ENCODE results near the gene RAPGEF1. TPM values are rescaled to one million over a fixed set of nuclear protein-coding genes. Genes with fewer than 3 reads are reported as not detected.
A peak's percentile ranks its signal among the peaks of the same experiment; 100 is the strongest.

The RAPGEF1 gene
- total and polyA plus RNA-seq, 2 of the 13 experiments (the other 11 are each of a cell fraction or from before 2014, with no cell fraction given): 21.2 to 38.9 TPM

- no peak for TF ChIP-seq ZBTB37 (CRISPR knock-in tag; IDR thresholded peaks at IDR 0.05)
- TF ChIP-seq MTA1 (CRISPR knock-in tag; IDR thresholded peaks at IDR 0.05; ENCODE audit: borderline replicate concordance): peak; percentile 77
- TF ChIP-seq, protein P1, sequence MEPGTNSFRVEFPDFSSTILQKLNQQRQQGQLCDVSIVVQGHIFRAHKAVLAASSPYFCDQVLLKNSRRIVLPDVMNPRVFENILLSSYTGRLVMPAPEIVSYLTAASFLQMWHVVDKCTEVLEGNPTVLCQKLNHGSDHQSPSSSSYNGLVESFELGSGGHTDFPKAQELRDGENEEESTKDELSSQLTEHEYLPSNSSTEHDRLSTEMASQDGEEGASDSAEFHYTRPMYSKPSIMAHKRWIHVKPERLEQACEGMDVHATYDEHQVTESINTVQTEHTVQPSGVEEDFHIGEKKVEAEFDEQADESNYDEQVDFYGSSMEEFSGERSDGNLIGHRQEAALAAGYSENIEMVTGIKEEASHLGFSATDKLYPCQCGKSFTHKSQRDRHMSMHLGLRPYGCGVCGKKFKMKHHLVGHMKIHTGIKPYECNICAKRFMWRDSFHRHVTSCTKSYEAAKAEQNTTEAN (CRISPR knock-in tag; conservative IDR thresholded peaks at IDR 0.05): peak; percentile 93
- TF ChIP-seq ZBTB39 (CRISPR knock-in tag; IDR thresholded peaks at IDR 0.05): 0 out of 2 replicates have a peak, but pooled peaks have one; percentile 56
- TF ChIP-seq JUNB (CRISPR knock-in tag; IDR thresholded peaks at IDR 0.05; ENCODE audit: borderline replicate concordance): no peak
- TF ChIP-seq ZFY (CRISPR knock-in tag; IDR thresholded peaks at IDR 0.05): peak; percentile 54; the same call in 1 of the 2 replicates
- TF ChIP-seq ZNF34 (CRISPR knock-in tag; IDR thresholded peaks at IDR 0.05; ENCODE audit: borderline replicate concordance): no peak
- TF ChIP-seq ZNF407 (CRISPR knock-in tag; IDR thresholded peaks at IDR 0.05; ENCODE audit: not compliant biosample characterization): no peak
- TF ChIP-seq, protein P2, sequence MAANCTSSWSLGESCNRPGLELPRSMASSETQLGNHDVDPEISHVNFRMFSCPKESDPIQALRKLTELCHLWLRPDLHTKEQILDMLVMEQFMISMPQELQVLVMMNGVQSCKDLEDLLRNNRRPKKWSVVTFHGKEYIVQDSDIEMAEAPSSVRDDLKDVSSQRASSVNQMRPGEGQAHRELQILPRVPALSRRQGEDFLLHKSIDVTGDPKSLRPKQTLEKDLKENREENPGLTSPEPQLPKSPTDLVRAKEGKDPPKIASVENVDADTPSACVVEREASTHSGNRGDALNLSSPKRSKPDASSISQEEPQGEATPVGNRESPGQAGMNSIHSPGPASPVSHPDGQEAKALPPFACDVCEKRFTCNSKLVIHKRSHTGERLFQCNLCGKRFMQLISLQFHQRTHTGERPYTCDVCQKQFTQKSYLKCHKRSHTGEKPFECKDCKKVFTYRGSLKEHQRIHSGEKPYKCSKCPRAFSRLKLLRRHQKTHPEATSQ (CRISPR knock-in tag; IDR thresholded peaks at IDR 0.05; ENCODE audit: borderline replicate concordance): no peak
- TF ChIP-seq ZSCAN25 (CRISPR knock-in tag; IDR thresholded peaks at IDR 0.05): peak; percentile 59; the same call in 1 of the 2 replicates
- TF ChIP-seq FIP1L1 (IDR thresholded peaks at IDR 0.05; ENCODE audit: borderline replicate concordance, insufficient read depth, low read depth, low read length): no peak
Observed at GRCh38 chr9:131601683-131602181, 138.1 kb downstream of the RAPGEF1 start (continued).
